ENCODE data around the gene CGB2.
"Not testable (repeated sequence)": the region's sequence is repeated elsewhere in the genome, so short reads cannot be mapped to it uniquely, and the experiment has no call there.

DNA sequence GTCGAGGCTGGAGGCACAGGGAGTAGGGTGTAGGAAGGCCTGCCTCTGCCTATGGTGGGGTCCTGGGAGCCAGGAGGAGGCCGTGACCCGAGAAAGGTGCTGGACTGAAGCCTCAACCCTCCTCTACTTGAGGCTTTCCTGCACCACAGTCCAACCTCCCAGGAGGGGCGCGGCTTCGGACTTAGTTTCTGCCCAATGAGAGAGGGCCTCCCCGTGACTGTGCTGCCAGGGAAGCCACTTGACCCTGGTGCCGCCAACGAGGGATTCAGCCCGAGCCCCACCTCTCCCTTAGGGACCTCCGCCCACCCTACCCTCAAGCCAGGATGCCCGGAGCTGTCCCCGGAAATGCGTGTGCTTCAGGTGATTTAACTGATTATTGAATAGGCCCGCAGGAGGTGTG is 7.5 kb upstream of the CGB2 start, which contains the start of gene CGB3:
- TF ChIP-seq, protein P1, sequence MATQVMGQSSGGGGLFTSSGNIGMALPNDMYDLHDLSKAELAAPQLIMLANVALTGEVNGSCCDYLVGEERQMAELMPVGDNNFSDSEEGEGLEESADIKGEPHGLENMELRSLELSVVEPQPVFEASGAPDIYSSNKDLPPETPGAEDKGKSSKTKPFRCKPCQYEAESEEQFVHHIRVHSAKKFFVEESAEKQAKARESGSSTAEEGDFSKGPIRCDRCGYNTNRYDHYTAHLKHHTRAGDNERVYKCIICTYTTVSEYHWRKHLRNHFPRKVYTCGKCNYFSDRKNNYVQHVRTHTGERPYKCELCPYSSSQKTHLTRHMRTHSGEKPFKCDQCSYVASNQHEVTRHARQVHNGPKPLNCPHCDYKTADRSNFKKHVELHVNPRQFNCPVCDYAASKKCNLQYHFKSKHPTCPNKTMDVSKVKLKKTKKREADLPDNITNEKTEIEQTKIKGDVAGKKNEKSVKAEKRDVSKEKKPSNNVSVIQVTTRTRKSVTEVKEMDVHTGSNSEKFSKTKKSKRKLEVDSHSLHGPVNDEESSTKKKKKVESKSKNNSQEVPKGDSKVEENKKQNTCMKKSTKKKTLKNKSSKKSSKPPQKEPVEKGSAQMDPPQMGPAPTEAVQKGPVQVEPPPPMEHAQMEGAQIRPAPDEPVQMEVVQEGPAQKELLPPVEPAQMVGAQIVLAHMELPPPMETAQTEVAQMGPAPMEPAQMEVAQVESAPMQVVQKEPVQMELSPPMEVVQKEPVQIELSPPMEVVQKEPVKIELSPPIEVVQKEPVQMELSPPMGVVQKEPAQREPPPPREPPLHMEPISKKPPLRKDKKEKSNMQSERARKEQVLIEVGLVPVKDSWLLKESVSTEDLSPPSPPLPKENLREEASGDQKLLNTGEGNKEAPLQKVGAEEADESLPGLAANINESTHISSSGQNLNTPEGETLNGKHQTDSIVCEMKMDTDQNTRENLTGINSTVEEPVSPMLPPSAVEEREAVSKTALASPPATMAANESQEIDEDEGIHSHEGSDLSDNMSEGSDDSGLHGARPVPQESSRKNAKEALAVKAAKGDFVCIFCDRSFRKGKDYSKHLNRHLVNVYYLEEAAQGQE (IDR thresholded peaks at IDR 0.05; ENCODE audit: low read depth) = not testable (repeated sequence)
- TF ChIP-seq RAD21 (IDR thresholded peaks at IDR 0.05; ENCODE audit: low read depth); YY1 (IDR thresholded peaks at IDR 0.05; ENCODE audit: low read depth); TCF12 (IDR thresholded peaks at IDR 0.05; ENCODE audit: low read depth); TAF1 (IDR thresholded peaks at IDR 0.05; ENCODE audit: low read depth); EP300 (IDR thresholded peaks at IDR 0.05; ENCODE audit: borderline replicate concordance); USF1 (IDR thresholded peaks at IDR 0.05); NFIC (IDR thresholded peaks at IDR 0.05); ZBTB7A (IDR thresholded peaks at IDR 0.05; ENCODE audit: low read depth); MAX (IDR thresholded peaks at IDR 0.05); CEBPB (IDR thresholded peaks at IDR 0.05); EGR1 (IDR thresholded peaks at IDR 0.05); CREB1 (IDR thresholded peaks at IDR 0.05; ENCODE audit: low read depth); FOXM1 (IDR thresholded peaks at IDR 0.05; ENCODE audit: borderline replicate concordance, low read depth): not testable (repeated sequence)
